A673 (cell line): ENCODE results near the gene ADAM12. TPM values are rescaled to one million over a fixed set of nuclear protein-coding genes. Genes with fewer than 3 reads are reported as not detected.

Experiments used
- BruUV-seq: library from RNA; stranded (reverse); fragments of 400-500 nt; replicated peaks from 2 replicates; lab custom pipeline; 2021; lab: Mats Ljungman, UMichigan
- CTCF ChIA-PET: fragments of 300-600 bp; sonication (Branson Sonifier 250); formaldehyde crosslinking; loops from one replicate; lab custom pipeline; 2022; ENCODE audit warnings: antibody characterized with exemption; lab: Charles Lee
- POLR2A ChIA-PET: fragments of 300-600 bp; sonication (Branson Sonifier 250); formaldehyde crosslinking; loops from one replicate; lab custom pipeline; 2022; ENCODE audit warnings: antibody characterized with exemption; ENCODE audit not compliant: low non-redundant PET; lab: Charles Lee
- DNase-seq: peaks from one replicate; pipeline ENCODE4 v3.0.0-alpha.2; 2015; ENCODE audit warnings: low spot score
- H3K27ac ChIP-seq: fragments of 200-600 bp; sonication (generic); 2 replicates; pipeline ENCODE4 v1.5.1; 2016; ENCODE audit warnings: mixed run types, low read depth, mild to moderate bottlenecking, mixed read lengths, antibody characterized with exemption, low read length; ENCODE audit not compliant: poor library complexity, severe bottlenecking
- H3K27me3 ChIP-seq: fragments of 200-600 bp; sonication (generic); replicated peaks from 2 replicates; pipeline ENCODE4 v1.6.1; 2017; ENCODE audit warnings: mixed run types, low read depth, mild to moderate bottlenecking, mixed read lengths, antibody characterized with exemption, low read length; ENCODE audit not compliant: insufficient read depth, poor library complexity
- H3K36me3 ChIP-seq: fragments of 200-600 bp; sonication (generic); 2 replicates; pipeline ENCODE4 v1.6.1; 2016; ENCODE audit warnings: mixed run types, mild to moderate bottlenecking, mixed read lengths, antibody characterized with exemption, low read length; ENCODE audit not compliant: insufficient read depth, poor library complexity, severe bottlenecking
- H3K4me1 ChIP-seq: fragments of 200-600 bp; sonication (generic); 2 replicates; pipeline ENCODE4 v1.6.1; 2017; ENCODE audit warnings: mixed run types, mild to moderate bottlenecking, mixed read lengths, antibody characterized with exemption, low read length; ENCODE audit not compliant: insufficient read depth, poor library complexity, severe bottlenecking
- H3K4me3 ChIP-seq: fragments of 200-600 bp; sonication (generic); 2 replicates; pipeline ENCODE4 v1.5.1; 2016; ENCODE audit warnings: low read depth, mixed run types, mild to moderate bottlenecking, mixed read lengths, low read length; ENCODE audit not compliant: poor library complexity, severe bottlenecking
- H3K9me3 ChIP-seq: fragments of 200-600 bp; sonication (generic); 2 replicates; pipeline ENCODE4 v1.6.1; 2016; ENCODE audit warnings: mixed run types, low read depth, mild to moderate bottlenecking, mixed read lengths, antibody characterized with exemption, low read length; ENCODE audit not compliant: poor library complexity, severe bottlenecking
- CTCF ChIP-seq: fragments of 300-800, 200-600 bp; sonication (generic); conservative IDR thresholded peaks from 2 replicates; pipeline ENCODE4 v1.5.1; 2017; ENCODE audit warnings: low read depth, mild to moderate bottlenecking, antibody characterized with exemption, low read length, moderate library complexity, mixed read lengths
- EZH2 ChIP-seq: fragments of 200-600 bp; sonication (generic); IDR thresholded peaks from 2 replicates; pipeline ENCODE4 v1.6.1; 2017; ENCODE audit warnings: borderline replicate concordance, low read depth, mild to moderate bottlenecking, mixed read lengths, antibody characterized with exemption, low read length; ENCODE audit not compliant: poor library complexity, severe bottlenecking
- intact Hi-C: fragments of 100-400 bp; cut with micrococcal nuclease; formaldehyde crosslinking; loops from one replicate; pipeline ENCODE4 v1.10.0; 2022; ENCODE audit not compliant: unreplicated experiment
- total RNA-seq: library from RNA; stranded (reverse); gene quantifications from 2 replicates; pipeline ENCODE4 v1.2.3, GENCODE V29; 2021

Gene ADAM12
- total RNA-seq, 1 experiment from 2014 or later = 0.17 TPM

GRCh38 chr10:126011995-126012394, 376.3 kb downstream of the ADAM12 start:
- H3K27me3 ChIP-seq = no peaks in the 10 kb centered on the region
- H3K36me3 ChIP-seq = no peaks in the 10 kb centered on the region
- no peak for DNase-seq
- intact Hi-C loops = no loop called here
- H3K4me3 ChIP-seq = no peak overlapping the region
- ChIA-PET CTCF (no interaction called here), POLR2A (no interaction called here)
- H3K9me3 ChIP-seq = no peaks in the 10 kb centered on the region
- TF ChIP-seq CTCF = no peak
- no peak for TF ChIP-seq EZH2
- H3K4me1 ChIP-seq = no peaks in the 10 kb centered on the region
- BruUV-seq = no TSS peak
- no peak overlapping the region for H3K27ac ChIP-seq

GRCh38 chr10:126009650-126010049, 378.6 kb downstream of the ADAM12 start:
- ChIA-PET POLR2A (interaction anchor here (0.5 kb wide), 1 partner anchor 825 kb away, joined by 3 read pairs; no protein-coding TSS in a partner anchor), CTCF (no interaction called here)
- Histone ChIP-seq H3K27me3 (no peaks in the 10 kb centered on the region), H3K4me3 (no peak overlapping the region), H3K27ac (no peak overlapping the region), H3K4me1 (no peaks in the 10 kb centered on the region), H3K36me3 (no peaks in the 10 kb centered on the region), H3K9me3 (no peaks in the 10 kb centered on the region)
- no TSS peak for BruUV-seq
- no peak for DNase-seq
- no peak for TF ChIP-seq EZH2
- no peak for TF ChIP-seq CTCF
- intact Hi-C loops = no loop called here

GRCh38 chr10:126006906-126007305, 381.4 kb downstream of the ADAM12 start:
- no TSS peak for BruUV-seq
- POLR2A ChIA-PET = no interaction called here

More at GRCh38 chr10:126006906-126007305, 381.4 kb downstream of the ADAM12 start:
- H3K27ac ChIP-seq = no peak overlapping the region
- H3K4me3 ChIP-seq = no peak overlapping the region
- no peak for DNase-seq
- intact Hi-C loops = no loop called here
- H3K27me3 ChIP-seq = no peaks in the 10 kb centered on the region
- no peaks in the 10 kb centered on the region for H3K9me3 ChIP-seq
- TF ChIP-seq CTCF = no peak
- no peak for TF ChIP-seq EZH2
- CTCF ChIA-PET = no interaction called here
- H3K36me3 ChIP-seq = no peaks in the 10 kb centered on the region
- no peaks in the 10 kb centered on the region for H3K4me1 ChIP-seq
